Neural progenitor cell (in vitro differentiated cells): Measurements from ENCODE around the gene TMEM238.

ENCODE experiments used
- EZH2 ChIP-seq: fragments of 200-600 bp; sonication (generic); IDR thresholded peaks from 2 replicates; pipeline ENCODE4 v1.6.1; 2017; ENCODE audit warnings: antibody characterized with exemption, mild to moderate bottlenecking, moderate library complexity
- TF ChIP-seq, protein P1 (sequence below): fragments of 200-600 bp; sonication (generic); IDR thresholded peaks from 2 replicates; pipeline ENCODE4 v1.5.1; 2017; ENCODE audit warnings: antibody characterized with exemption, mild to moderate bottlenecking

DNA sequence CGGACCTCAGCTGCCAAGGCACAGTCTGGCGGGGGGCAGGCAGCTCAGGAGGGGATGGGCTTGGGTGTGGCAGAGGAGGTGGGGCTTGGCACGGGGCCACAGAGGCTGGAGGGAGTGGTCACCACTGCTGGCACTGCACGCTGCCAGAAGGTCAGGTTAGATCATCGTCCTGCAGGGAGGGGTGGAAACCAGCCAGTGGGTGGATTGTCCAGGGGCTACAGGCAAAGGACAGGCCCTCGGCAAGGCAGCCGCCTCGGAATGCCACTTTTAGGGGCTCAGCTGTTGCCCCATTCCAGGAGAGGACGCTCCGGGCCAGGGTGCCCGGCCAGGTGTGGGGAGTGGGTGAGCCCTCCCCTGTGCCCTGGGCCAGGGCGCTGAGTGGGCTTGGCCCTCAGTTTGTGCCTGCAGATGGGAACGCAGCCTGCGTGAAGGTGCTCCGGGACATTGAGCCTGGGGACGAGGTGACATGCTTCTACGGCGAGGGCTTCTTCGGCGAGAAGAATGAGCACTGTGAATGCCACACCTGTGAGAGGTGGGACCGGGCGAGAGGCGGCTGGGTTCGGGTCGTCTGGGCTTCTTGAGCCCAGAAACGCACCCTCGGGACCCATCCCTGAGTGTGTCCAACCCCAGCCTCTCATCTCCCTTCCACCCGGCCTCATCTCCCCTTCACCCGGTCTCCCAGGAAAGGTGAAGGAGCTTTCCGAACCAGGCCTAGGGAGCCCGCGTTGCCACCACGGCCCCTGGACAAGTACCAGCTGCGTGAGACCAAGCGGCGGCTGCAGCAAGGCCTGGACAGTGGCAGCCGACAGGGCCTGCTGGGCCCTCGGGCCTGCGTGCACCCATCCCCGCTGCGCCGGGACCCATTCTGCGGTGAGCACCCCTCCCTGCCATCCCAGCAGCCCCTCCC, 38.0 kb downstream of the TMEM238 start:
- TF ChIP-seq, protein P1, sequence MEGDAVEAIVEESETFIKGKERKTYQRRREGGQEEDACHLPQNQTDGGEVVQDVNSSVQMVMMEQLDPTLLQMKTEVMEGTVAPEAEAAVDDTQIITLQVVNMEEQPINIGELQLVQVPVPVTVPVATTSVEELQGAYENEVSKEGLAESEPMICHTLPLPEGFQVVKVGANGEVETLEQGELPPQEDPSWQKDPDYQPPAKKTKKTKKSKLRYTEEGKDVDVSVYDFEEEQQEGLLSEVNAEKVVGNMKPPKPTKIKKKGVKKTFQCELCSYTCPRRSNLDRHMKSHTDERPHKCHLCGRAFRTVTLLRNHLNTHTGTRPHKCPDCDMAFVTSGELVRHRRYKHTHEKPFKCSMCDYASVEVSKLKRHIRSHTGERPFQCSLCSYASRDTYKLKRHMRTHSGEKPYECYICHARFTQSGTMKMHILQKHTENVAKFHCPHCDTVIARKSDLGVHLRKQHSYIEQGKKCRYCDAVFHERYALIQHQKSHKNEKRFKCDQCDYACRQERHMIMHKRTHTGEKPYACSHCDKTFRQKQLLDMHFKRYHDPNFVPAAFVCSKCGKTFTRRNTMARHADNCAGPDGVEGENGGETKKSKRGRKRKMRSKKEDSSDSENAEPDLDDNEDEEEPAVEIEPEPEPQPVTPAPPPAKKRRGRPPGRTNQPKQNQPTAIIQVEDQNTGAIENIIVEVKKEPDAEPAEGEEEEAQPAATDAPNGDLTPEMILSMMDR: no peak
- no peak for TF ChIP-seq EZH2
